HFFc6 (cell line): ENCODE results near the gene GALNT11. TPM values are rescaled to one million over a fixed set of nuclear protein-coding genes. Genes with fewer than 3 reads are reported as not detected.
"Not testable (repeated sequence)": the region's sequence is repeated elsewhere in the genome, so short reads cannot be mapped to it uniquely, and the experiment has no call there.

Source experiments
- DNase-seq: peaks from one replicate; pipeline ENCODE4 v3.0.0-alpha.2; 2018
- H3K27ac Mint-ChIP-seq: 2 replicates; pipeline ENCODE4 v1.8.0; 2020; ENCODE audit warnings: mild to moderate bottlenecking, mixed read lengths
- H3K27me3 Mint-ChIP-seq: 2 replicates; pipeline ENCODE4 v1.8.0; 2021; ENCODE audit warnings: mild to moderate bottlenecking, moderate library complexity, mixed read lengths; ENCODE audit not compliant: insufficient read depth
- H3K36me3 Mint-ChIP-seq: 2 replicates; pipeline ENCODE4 v1.8.0; 2021; ENCODE audit warnings: low read depth, mixed read lengths
- H3K4me1 Mint-ChIP-seq: 2 replicates; pipeline ENCODE4 v1.8.0; 2020; ENCODE audit warnings: low read depth, mixed read lengths
- H3K4me3 Mint-ChIP-seq: 2 replicates; pipeline ENCODE4 v1.8.0; 2020; ENCODE audit warnings: mild to moderate bottlenecking, moderate library complexity, mixed read lengths
- H3K9me3 Mint-ChIP-seq: 2 replicates; pipeline ENCODE4 v1.8.0; 2020; ENCODE audit warnings: mild to moderate bottlenecking, mixed read lengths
- total RNA-seq, 6 experiments: library from RNA; stranded (reverse); fragmentation: NEBNext Ultra II Directional; extraction: Animal tissue kit (Norgen Biotek cat#: 25700); gene quantifications; 2 replicates in 1 of 6; 3 replicates in 5 of 6; pipeline ENCODE4 v1.2.3, GENCODE V29; 2021
- TF ChIP-seq, protein P1 (sequence below): fragments of 200-600 bp; sonication (generic); IDR thresholded peaks from 2 replicates; pipeline ENCODE4 v1.5.0; 2021; ENCODE audit warnings: antibody characterized with exemption, mild to moderate bottlenecking

GALNT11 gene
- total RNA-seq, 6 experiments from 2014 or later = 21.8 to 27.7 (median 23.6) TPM

DNA sequence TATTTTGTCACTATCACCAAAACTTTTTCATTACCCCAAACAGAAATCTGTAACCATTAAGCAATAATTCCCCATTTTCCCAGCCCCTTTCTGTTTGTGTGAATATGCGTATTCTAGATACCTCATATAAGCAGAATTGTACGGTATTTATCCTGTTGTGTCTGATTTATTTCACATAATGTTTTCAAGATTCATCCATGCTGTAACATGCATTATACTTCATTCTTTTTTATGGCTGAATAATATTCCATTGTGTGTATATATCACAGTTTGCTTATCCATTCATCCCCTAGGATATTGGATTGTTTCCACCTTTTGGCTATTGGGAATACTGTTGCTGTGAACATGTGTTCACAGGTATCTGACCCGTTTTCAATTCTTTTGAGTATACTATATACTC is 26.5 kb downstream of the GALNT11 start:
- Mint-ChIP-seq H3K4me1 (peaks cover 16% of the 10 kb centered on the region), H3K4me3 (no peak overlapping the region), H3K27ac (no peak overlapping the region), H3K36me3 (peaks cover 10% of the 10 kb centered on the region), H3K9me3 (no peaks in the 10 kb centered on the region; the same call in 1 of the 2 replicates), H3K27me3 (no peaks in the 10 kb centered on the region; the same call in none of the 2 replicates)
- TF ChIP-seq, protein P1, sequence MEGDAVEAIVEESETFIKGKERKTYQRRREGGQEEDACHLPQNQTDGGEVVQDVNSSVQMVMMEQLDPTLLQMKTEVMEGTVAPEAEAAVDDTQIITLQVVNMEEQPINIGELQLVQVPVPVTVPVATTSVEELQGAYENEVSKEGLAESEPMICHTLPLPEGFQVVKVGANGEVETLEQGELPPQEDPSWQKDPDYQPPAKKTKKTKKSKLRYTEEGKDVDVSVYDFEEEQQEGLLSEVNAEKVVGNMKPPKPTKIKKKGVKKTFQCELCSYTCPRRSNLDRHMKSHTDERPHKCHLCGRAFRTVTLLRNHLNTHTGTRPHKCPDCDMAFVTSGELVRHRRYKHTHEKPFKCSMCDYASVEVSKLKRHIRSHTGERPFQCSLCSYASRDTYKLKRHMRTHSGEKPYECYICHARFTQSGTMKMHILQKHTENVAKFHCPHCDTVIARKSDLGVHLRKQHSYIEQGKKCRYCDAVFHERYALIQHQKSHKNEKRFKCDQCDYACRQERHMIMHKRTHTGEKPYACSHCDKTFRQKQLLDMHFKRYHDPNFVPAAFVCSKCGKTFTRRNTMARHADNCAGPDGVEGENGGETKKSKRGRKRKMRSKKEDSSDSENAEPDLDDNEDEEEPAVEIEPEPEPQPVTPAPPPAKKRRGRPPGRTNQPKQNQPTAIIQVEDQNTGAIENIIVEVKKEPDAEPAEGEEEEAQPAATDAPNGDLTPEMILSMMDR = no peak
- DNase-seq = no peak

DNA sequence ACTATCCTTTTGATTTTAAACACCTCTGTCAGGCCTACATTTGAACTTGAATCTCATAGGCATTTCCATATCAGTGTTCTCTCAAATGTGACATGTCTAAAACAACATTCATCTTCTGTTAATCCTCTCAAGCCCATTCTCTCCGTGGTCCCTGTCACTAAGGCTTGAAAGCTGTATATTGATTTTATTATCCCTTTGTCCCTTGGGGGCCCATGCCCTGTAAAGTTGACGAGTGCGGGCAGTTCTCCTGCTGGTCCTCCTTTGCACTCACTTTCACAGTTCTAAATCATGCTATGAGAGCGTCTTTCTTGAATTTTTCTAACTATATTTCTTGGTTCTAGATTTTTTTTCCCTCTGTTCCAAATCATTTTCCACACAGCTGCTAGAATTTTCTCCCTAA is 27.3 kb downstream of the GALNT11 start:
- TF ChIP-seq, protein P1 = no peak
- Mint-ChIP-seq H3K4me1 (peaks cover 16% of the 10 kb centered on the region), H3K27ac (no peak overlapping the region), H3K9me3 (no peaks in the 10 kb centered on the region; the same call in 1 of the 2 replicates), H3K36me3 (peaks cover 10% of the 10 kb centered on the region), H3K4me3 (no peak overlapping the region), H3K27me3 (no peaks in the 10 kb centered on the region; the same call in none of the 2 replicates)
- DNase-seq = no peak

DNA sequence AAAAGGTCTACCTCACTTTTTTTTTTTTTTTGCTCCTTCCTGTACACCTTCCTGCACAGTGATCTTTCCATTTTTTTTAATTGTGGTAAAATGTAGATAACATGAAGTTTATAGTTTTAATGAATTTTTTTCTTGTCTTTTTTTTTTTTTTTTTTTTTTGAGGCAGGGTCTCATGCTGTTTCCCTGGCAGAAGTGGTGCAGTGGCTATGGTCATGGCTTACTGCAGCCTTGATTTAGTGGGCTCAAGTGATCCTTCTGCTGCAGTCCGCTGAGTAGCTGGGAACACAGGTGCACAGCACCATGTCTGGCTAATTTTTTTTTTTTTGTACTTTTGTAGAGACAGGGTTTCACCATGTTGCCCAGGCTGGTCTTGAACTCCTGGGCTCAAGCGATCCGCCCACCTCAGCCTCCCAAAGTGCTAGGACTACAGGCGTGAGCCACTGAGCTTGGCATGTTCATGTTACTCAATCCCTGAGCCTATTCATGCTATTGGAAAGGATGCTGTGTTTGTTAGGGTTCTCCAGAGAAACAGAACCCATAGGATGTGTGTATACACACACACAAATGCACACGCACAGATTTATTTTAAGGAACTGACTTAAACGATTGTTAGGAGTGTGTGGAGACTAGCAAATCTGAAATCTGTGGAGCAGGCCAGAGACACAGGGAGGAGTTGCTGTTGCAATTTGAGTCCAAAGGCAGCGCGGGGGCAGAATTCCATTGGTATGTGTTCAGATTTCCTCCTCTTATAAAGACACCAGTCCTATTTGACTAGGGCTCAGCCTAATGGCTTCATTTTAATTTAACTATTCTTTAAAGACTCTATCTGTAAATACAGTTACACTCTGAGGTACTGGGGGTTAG is 29.1 kb downstream of the GALNT11 start:
- peak overlapping the region; percentile 49 for H3K27ac Mint-ChIP-seq

DNA sequence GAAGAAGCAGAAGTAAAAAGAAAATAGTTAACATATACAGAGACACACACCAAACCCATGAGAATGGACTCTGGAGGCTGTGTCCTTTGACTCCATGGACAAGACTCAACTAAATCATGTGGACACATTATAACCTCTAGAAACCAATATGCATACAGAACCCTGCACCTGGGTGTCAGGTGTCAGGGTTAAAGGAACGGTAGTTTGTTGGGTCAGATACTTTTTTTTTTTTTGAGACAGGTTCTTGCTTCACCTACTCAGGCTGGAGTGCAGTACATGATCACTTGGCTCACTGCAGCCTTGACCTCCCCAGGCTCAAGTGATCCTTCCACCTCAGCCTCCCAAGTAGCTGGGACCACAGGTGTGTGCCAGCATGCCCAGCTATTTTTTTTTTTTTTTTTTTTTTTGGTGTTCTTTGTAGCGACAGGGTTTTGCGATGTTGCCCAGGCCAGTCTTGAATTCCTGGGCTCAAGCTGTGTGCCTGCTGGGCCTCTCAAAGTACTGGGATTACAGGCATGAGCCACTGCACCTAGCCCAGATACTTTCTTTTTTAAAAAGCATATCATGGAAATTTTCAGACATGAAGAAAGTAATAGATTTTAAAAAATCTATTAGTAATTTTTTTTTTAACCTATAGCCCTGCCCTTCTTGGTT is 31.3 kb downstream of the GALNT11 start:
- Mint-ChIP-seq H3K27ac (no peak overlapping the region), H3K27me3 (no peaks in the 10 kb centered on the region; the same call in 1 of the 2 replicates), H3K36me3 (peaks cover 5% of the 10 kb centered on the region; the same call in 1 of the 2 replicates), H3K9me3 (peaks cover 2% of the 10 kb centered on the region; the same call in 1 of the 2 replicates), H3K4me3 (no peak overlapping the region), H3K4me1 (peaks cover 16% of the 10 kb centered on the region)
- TF ChIP-seq, protein P1 = no peak
- no peak for DNase-seq

More for the DNA sequence above, 29.1 kb downstream of the GALNT11 start:
- Mint-ChIP-seq H3K4me1 (peaks cover 16% of the 10 kb centered on the region), H3K27me3 (no peaks in the 10 kb centered on the region; the same call in 1 of the 2 replicates), H3K4me3 (no peak overlapping the region), H3K9me3 (no peaks in the 10 kb centered on the region), H3K36me3 (0 out of 2 replicates have a peak, but pooled peaks cover 5% of the 10 kb centered on the region)
- TF ChIP-seq, protein P1 = 0 out of 2 replicates have a peak, but pooled peaks have one; percentile 14
- DNase-seq = peak; percentile 55

DNA sequence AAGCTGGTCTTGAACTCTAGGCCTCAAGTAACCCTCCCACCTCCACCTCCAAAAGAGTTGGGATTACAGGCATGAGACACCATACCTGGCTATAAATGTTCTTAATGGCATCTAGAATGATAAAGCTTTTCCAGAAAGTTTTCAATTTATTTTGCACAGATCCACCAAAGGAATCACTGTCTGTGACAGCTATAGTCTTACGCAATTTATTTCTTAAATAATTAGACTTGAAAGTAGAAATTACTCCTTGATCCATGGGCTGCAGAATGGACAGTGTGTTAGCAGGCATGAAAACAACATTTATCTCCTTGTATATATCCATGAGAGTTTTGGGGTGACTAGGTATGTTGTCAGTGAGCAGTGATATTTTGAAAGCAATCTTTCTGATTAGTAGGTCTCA is 33.8 kb downstream of the GALNT11 start:
- peaks cover 7% of the 10 kb centered on the region; the same call in 1 of the 2 replicates for H3K9me3 Mint-ChIP-seq
- no peak overlapping the region for H3K4me3 Mint-ChIP-seq
- peaks cover 5% of the 10 kb centered on the region; the same call in 1 of the 2 replicates for H3K36me3 Mint-ChIP-seq
- peaks cover 11% of the 10 kb centered on the region for H3K4me1 Mint-ChIP-seq
- H3K27me3 Mint-ChIP-seq = no peaks in the 10 kb centered on the region
- no peak overlapping the region for H3K27ac Mint-ChIP-seq
- TF ChIP-seq, protein P1 = no peak
- no peak for DNase-seq

DNA sequence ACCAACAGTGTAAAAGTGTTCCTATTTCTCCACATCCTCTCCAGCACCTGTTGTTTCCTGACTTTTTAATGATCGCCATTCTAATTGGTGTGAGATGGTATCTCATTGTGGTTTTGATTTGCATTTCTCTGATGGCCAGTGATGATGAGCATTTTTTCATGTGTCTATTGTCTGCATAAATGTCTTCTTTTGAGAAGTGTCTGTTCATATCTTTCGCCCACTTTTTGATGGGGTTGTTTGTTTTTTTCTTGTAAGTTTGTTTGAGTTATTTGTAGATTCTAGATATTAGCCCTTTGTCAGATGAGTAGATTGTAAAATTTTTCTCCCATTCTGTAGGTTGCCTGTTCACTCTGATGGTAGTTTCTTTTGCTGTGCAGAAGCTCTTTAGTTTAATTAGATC is 35.6 kb downstream of the GALNT11 start:
- H3K27me3 Mint-ChIP-seq, H3K4me1 Mint-ChIP-seq, H3K4me3 Mint-ChIP-seq, DNase-seq, H3K27ac Mint-ChIP-seq: not testable (repeated sequence)
- Mint-ChIP-seq H3K36me3 (peaks cover 11% of the 10 kb centered on the region), H3K9me3 (peaks cover 12% of the 10 kb centered on the region)

DNA sequence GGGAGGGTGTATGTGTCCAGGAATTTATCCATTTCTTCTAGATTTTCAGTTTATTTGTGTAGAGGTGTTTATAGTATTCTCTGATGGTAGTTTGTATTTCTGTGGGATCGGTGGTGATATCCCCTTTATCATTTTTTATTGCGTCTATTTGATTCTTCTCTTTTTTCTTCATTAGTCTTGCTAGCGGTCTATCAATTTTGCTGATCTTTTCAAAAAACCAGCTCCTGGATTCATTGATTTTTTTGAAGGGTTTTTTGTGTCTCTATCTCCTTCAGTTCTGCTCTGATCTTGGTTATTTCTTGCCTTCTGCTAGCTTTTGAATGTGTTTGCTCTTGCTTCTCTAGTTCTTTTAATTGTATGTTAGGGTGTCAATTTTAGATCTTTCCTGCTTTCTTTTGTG is 37.7 kb downstream of the GALNT11 start:
- Mint-ChIP-seq H3K9me3 (peaks cover 17% of the 10 kb centered on the region), H3K36me3 (peaks cover 25% of the 10 kb centered on the region)
- not testable (repeated sequence) for H3K4me1 Mint-ChIP-seq

DNA sequence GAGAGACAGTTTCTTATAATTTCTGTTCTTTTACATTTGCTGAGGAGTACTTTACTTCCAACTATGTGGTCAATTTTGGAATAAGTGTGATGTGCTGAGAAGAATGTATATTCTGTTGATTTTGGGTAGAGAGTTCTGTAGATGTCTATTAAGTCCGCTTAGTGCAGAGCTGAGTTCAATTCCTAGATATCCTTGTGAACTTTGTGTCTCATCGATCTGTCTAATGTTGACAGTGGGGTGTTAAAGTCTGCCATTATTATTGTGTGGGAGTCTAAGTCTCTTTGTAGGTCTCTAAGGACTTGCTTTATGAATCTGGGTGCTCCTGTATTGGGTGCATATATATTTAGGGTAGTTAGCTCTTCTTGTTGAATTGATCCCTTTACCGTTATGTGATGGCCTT is 38.3 kb downstream of the GALNT11 start:
- peaks cover 22% of the 10 kb centered on the region for H3K36me3 Mint-ChIP-seq
- not testable (repeated sequence) for H3K27ac Mint-ChIP-seq, H3K4me3 Mint-ChIP-seq, H3K27me3 Mint-ChIP-seq, H3K4me1 Mint-ChIP-seq, DNase-seq
- peaks cover 17% of the 10 kb centered on the region for H3K9me3 Mint-ChIP-seq

More for the DNA sequence above, 37.7 kb downstream of the GALNT11 start:
- H3K27ac Mint-ChIP-seq, DNase-seq, H3K27me3 Mint-ChIP-seq, H3K4me3 Mint-ChIP-seq: not testable (repeated sequence)
